Activated CD8-positive, alpha-beta memory T cell treated with anti-CD3 and anti-CD28 coated beads, Interleukin-2, amount 10 ng/mL, durations not matched to agents 7 days and 5 days (primary cell): ENCODE measurements around the gene CDK5R2. TPM values are rescaled to one million over a fixed set of nuclear protein-coding genes. Genes with fewer than 3 reads are reported as not detected.

Experiments used
- ATAC-seq: fragments of 150-1000 bp; cut with Tn5 transposase; one replicate; pipeline ENCODE4 v1.10.0; 2021; ENCODE audit warnings: moderate library complexity
- CTCF ChIA-PET: fragments of 350-600 bp; sonication (Branson Sonifier 250); formaldehyde crosslinking; loops from one replicate; lab custom pipeline; 2021; ENCODE audit warnings: antibody characterized with exemption; lab: Charles Lee
- DNase-seq: peaks from one replicate; pipeline ENCODE4 v3.0.0-alpha.2; 2020
- H3K27ac Mint-ChIP-seq: one replicate; pipeline ENCODE4 v1.8.0; 2021; ENCODE audit warnings: mild to moderate bottlenecking, mixed read lengths
- H3K27me3 Mint-ChIP-seq: one replicate; pipeline ENCODE4 v1.8.0; 2021; ENCODE audit warnings: mixed read lengths
- H3K36me3 Mint-ChIP-seq: one replicate; pipeline ENCODE4 v1.8.0; 2021; ENCODE audit warnings: mild to moderate bottlenecking, mixed read lengths
- H3K4me1 Mint-ChIP-seq: one replicate; pipeline ENCODE4 v1.8.0; 2021; ENCODE audit warnings: mixed read lengths
- H3K4me3 Mint-ChIP-seq: one replicate; pipeline ENCODE4 v1.8.0; 2021; ENCODE audit warnings: mild to moderate bottlenecking, moderate library complexity, mixed read lengths
- H3K9me3 Mint-ChIP-seq: one replicate; pipeline ENCODE4 v1.8.0; 2022; ENCODE audit warnings: low read depth, mixed read lengths
- microRNA-seq: library from miRNA; unstranded; fragments of <30 nt; microRNA quantifications from one replicate; pipeline ENCODE4 v1.2.0, GENCODE V29; 2022
- total RNA-seq, 2 experiments: library from RNA; stranded (reverse); gene quantifications; one replicate each; pipeline ENCODE4 v1.2.3, GENCODE V29; 2021

The CDK5R2 gene
- total RNA-seq, 2 experiments from 2014 or later, result not detected

DNA sequence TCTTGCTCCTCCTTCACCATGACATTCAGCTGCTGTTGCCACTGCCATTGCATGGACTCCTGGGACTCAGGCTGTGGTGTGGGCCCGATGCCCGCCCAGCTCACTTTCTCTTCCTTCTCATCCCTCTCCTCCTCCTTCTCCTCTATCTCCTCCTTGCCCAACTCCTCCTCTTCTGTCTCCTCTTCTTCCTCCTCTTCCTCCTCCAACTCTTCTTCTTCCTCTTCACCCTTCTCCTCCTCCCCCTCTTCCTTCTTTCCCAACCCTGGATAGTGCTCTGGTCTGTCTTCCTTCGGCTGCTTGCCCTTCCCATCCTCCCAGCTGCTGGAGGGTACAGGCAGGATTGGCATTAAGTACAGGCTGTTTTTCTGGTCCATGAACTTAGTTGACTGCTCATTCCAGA is 44.5 kb downstream of the CDK5R2 start:
- ATAC-seq, result no peak
- H3K27ac Mint-ChIP-seq, result no peak overlapping the region
- DNase-seq, result no peak
- peaks cover 66% of the 10 kb centered on the region for H3K27me3 Mint-ChIP-seq
- H3K9me3 Mint-ChIP-seq, result no peaks in the 10 kb centered on the region
- CTCF ChIA-PET, result interaction anchor here (1.1 to 3.0 kb wide), 2 partner anchors 9 to 24 kb away, joined by 7 to 13 read pairs; no protein-coding TSS in a partner anchor
- H3K4me3 Mint-ChIP-seq, result no peak overlapping the region
- H3K4me1 Mint-ChIP-seq, result peaks cover 6% of the 10 kb centered on the region
- H3K36me3 Mint-ChIP-seq, result no peaks in the 10 kb centered on the region

DNA sequence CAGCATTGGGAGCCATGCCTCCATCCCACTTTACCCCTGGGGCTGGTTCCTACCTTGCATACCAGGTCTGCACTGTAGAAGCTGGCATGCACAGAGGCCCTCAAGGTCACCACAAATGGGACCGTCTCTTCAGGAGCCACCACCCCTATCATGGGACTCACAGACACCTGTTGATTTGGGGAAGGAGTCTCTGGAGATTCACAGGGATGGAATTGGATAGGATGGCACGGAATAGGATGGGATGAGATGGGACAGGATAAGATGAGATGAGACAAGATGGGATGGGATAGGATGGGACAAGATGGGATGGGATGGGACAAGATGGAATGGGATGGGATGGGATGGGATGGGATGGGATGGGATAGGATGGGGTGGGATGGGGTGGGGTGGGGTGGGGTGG is 49.8 kb downstream of the CDK5R2 start:
- ATAC-seq (no peak), DNase-seq (no peak)
- Mint-ChIP-seq H3K9me3 (no peaks in the 10 kb centered on the region), H3K36me3 (no peaks in the 10 kb centered on the region), H3K27ac (no peak overlapping the region), H3K4me3 (no peak overlapping the region), H3K27me3 (peaks cover 30% of the 10 kb centered on the region), H3K4me1 (no peaks in the 10 kb centered on the region)
- CTCF ChIA-PET, result interaction anchor here (0.9 to 1.6 kb wide), 3 partner anchors 13 to 181 kb away, joined by 3 to 6 read pairs (median 3); no protein-coding TSS in a partner anchor

DNA sequence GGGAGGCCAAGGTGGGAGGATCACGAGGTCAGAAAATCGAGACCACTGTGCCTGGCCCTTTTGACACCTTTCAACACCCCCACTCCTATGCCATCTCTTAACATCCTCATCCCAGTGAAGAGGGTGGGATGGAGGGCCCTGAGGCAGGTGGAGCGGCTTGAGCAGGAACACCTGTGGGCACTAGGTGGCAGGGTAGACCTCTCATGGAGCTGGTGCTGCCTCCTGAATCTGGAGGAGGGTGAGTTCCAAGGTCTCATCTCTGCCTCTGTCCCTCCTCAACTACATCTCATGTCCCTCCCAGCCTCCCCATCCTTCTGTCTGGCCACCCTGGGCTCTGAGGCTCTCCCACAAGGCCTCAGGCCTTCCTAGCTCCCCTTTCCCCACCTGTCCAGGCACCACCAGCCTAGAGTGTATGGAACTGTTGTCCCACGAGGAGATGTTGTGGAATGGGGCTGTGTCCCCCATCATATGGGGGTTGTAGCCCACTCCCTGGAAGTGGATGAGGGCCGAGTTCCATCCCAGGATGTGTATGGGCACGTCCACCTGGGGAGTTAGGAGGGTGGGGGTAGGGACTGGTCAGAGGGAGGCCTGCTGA is 50.8 kb downstream of the CDK5R2 start:
- DNase-seq (no peak), ATAC-seq (peak; percentile 63)
- CTCF ChIA-PET, result interaction anchor here (0.7 to 2.3 kb wide), 11 partner anchors 10 to 180 kb away, joined by 3 to 10 read pairs (median 3); no protein-coding TSS in a partner anchor

DNA sequence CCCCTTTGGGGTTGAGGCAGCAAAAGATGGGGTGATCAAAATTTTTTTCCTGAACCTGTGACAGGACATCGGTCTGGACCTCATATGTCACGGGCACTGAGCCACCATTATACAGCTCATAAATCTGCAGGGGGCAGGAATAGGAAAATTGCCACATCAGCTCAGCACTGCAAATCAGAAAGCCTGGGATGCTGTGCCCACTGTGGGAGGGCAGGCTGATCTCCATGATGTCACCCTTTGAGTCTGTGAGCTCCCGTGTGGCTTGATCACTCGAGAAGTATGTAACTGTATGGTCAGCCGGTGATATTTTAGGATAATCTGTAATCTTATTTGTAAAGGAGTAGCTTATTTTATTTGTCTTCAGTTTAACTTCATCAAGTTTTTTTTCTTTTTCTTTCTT is 51.4 kb downstream of the CDK5R2 start:
- H3K27me3 Mint-ChIP-seq, result peaks cover 16% of the 10 kb centered on the region
- DNase-seq, result no peak
- H3K27ac Mint-ChIP-seq, result no peak overlapping the region
- ATAC-seq, result no peak
- CTCF ChIA-PET, result interaction anchor here (0.6 to 2.3 kb wide), 9 partner anchors 11 to 464 kb away, joined by 3 to 10 read pairs (median 4); no protein-coding TSS in a partner anchor
- H3K36me3 Mint-ChIP-seq, result no peaks in the 10 kb centered on the region
- no peaks in the 10 kb centered on the region for H3K4me1 Mint-ChIP-seq
- H3K9me3 Mint-ChIP-seq, result no peaks in the 10 kb centered on the region
- no peak overlapping the region for H3K4me3 Mint-ChIP-seq

More for the DNA sequence above, 50.8 kb downstream of the CDK5R2 start:
- Mint-ChIP-seq H3K27me3 (peaks cover 21% of the 10 kb centered on the region), H3K27ac (no peak overlapping the region), H3K4me3 (no peak overlapping the region), H3K36me3 (no peaks in the 10 kb centered on the region), H3K9me3 (no peaks in the 10 kb centered on the region), H3K4me1 (no peaks in the 10 kb centered on the region)

Small RNA genes lying within 50 kb of the gene (microRNA-seq; reads per million reads assigned to microRNA genes)
- 1.7 reads per million for gene MIR375

Other genes with a start within 250 kb of the CDK5R2 start
- 10 to 100 TPM; 39.6 to 40.4 TPM for gene TTLL4, start 248.8 kb upstream of the CDK5R2 start, total RNA-seq
- not detected for gene CYP27A1, start 177.5 kb upstream of the CDK5R2 start, total RNA-seq
- not detected for gene PRKAG3, start 127.9 kb upstream of the CDK5R2 start, total RNA-seq
- gene WNT6, start 99.9 kb upstream of the CDK5R2 start, total RNA-seq, result not detected
- under 1 TPM; 0.23 to 0.35 TPM for gene WNT10A, start 78.8 kb upstream of the CDK5R2 start, total RNA-seq
- gene FEV, start 25.5 kb downstream of the CDK5R2 start, total RNA-seq, result not detected
- gene CRYBA2, start 33.8 kb downstream of the CDK5R2 start, total RNA-seq, result not detected
- gene CFAP65, start 81.8 kb downstream of the CDK5R2 start, total RNA-seq, result not detected
- not detected for gene IHH, start 101.3 kb downstream of the CDK5R2 start, total RNA-seq
- gene NHEJ1, start 201.1 kb downstream of the CDK5R2 start, total RNA-seq, result 10 to 100 TPM; 14.4 to 19.4 TPM
- gene SLC23A3, start 210.4 kb downstream of the CDK5R2 start, total RNA-seq, result 1 to 10 TPM; 2.6 to 3.2 TPM
- gene CNPPD1, start 217.3 kb downstream of the CDK5R2 start, total RNA-seq, result 10 to 100 TPM; 66.9 to 72.0 TPM
- 100 to 1,000 TPM in 1 of 2 experiments, 10 to 100 TPM in 1; 95.8 to 110 TPM for gene RETREG2, start 218.6 kb downstream of the CDK5R2 start, total RNA-seq
- gene ZFAND2B, start 247.1 kb downstream of the CDK5R2 start, total RNA-seq, result 10 to 100 TPM; 60.2 to 60.6 TPM